ENCODE measurements around the gene ATP5F1D. TPM values are rescaled to one million over a fixed set of nuclear protein-coding genes. Genes with fewer than 3 reads are reported as not detected.

The ATP5F1D gene
- total RNA-seq, 1 experiment from 2014 or later: 37.8 TPM

DNA sequence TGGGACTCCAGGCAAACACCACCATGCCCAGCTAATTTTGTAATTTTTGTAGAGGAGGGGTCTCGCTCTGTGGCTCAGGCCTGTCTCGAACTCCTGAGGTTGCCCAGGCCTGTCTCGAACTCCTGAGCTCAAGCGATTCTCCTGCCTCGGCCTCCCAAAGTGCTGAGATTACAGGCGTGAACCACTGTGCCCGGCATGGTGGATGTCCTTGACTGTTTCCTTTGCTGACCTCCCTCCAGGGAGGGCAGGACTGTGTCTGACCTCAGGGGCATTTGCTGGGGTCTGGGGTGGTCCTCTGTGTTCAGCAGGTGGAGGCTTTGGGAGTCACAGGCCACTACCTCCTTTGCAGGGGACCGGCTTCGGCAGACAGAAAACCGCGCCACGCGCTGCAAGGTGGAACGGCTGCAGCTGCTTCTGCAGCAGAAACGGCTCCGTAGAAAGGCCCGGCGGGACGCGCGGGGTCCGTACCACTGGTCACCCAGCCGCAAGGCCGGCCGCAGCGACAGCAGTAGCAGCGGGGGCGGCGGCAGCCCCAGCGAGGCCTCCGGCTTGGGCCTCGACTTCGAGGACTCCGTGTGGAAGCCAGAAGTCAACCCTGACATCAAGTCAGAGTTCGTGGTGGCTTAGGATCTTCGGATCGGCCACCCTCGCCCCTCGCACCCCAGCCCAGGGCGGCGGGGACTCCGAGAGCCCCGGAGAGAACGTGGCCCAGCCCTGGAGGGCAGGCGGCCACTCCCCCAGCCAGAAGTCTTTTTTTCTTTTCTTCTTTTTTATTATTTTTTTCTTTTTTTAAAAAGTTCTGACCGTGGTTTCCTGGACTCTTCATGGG, 15.3 kb downstream of the ATP5F1D start:
- no peak for DNase-seq (ENCODE audit: extremely low read depth, low read depth)

DNA sequence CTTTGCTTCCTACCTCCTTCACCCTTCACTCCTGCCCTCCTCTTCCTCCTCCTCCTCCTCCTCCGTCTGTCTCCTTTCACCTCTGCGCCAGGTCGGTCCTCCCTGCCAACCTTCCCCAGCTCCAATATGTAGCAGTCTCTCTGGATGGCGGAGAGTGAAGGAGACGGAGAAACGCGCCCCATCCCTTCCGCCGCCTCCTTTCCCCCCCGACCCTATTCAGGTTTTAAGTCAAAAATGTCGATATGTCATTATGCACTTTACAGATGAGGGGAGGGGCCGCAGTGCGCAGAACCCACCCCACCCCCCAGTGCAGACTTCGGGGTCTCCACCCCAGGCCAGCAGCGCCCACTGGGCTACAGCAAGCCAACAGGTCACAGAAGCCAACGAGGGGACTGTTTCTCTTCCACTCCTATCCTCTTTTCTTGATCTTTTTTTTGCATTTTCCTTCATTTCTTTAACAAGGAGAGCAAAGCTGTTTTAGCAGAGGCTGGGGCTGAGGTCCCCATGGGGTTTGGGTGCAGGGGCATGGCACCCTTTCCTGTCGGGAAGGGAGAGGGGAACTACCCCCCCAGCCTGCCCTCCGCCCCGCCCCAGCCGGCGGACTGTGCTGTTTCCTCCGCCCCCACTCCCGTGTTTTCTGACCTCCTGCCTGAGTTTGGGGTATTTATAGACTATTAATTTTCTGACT, 16.1 kb downstream of the ATP5F1D start:
- DNase-seq (ENCODE audit: extremely low read depth, low read depth): no peak

DNA sequence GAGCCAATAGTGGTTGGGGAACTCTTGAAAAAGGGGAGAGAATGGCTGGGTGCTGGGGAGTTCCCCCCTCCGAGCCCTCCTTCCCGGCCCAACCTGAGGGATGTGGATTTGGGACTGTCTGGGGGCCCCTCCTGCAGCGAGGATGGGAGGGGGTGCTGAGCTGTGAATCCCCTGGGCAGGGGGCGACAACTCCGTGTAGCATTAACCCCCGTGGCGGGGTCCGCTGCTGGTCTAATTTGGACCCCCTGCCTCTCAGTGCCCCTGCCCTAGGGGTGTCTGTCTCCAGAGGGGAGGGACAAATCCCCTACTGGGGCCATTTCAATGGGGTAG, 16.6 kb downstream of the ATP5F1D start:
- DNase-seq (ENCODE audit: extremely low read depth, low read depth): no peak

DNA sequence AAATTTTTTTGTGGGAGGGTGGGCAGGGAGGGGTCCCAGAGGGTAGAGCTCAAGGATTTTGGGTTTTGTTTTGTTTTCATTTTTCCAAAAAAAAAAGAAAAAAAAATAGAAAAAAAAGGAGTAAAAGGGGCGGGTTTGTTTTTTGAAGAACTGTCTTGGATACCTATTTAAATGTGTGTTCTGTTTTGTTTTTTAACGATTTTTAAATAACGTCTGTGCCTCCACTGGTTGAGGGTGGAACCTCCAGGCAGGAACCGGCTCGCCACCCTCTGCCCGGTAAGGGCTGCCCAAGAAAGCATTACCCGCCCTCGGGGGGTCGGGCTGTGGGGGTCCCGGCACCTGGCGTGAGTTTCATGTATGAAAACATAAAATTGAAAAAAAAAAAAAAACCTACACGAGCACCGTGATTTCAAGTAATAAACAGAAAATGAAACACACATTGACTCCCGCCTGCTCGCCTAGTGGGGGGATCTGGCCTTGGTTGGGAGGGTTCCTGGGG, 17.2 kb downstream of the ATP5F1D start:
- no peak for DNase-seq (ENCODE audit: extremely low read depth, low read depth)

DNA sequence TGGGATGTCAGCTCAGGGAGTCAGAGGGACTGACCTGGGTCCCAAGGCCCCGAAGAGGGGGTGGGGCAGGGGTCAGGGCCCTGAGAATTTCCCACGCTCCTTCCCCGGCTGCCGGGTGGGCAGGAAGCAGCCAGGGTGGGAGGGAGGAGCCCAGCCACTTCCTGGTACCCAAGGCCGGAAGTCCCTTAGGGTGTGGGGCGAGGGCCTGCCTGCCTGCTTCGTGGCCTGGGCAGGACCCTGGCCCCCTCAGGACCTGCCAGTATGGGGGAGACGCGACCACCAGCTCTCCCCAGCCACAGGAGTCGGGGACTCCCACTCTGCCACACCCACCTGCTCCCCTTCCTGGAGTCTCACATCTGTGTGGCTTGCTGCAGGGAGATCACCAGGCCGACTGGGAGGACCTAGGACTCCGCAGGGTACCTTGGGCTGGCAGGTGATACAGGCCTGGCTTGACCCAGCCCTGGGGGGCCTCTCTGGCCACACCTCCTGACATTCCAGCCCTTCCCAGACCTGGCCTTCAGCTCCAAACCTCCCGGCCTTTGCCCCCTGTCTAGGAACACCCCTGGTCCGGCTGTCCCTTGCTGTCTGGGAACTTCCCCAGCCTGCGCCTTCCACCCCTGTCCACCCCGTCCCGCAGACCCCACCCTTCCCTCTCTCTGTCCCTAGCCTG, 17.8 kb downstream of the ATP5F1D start:
- DNase-seq (ENCODE audit: extremely low read depth, low read depth): peak; percentile 52

DNA sequence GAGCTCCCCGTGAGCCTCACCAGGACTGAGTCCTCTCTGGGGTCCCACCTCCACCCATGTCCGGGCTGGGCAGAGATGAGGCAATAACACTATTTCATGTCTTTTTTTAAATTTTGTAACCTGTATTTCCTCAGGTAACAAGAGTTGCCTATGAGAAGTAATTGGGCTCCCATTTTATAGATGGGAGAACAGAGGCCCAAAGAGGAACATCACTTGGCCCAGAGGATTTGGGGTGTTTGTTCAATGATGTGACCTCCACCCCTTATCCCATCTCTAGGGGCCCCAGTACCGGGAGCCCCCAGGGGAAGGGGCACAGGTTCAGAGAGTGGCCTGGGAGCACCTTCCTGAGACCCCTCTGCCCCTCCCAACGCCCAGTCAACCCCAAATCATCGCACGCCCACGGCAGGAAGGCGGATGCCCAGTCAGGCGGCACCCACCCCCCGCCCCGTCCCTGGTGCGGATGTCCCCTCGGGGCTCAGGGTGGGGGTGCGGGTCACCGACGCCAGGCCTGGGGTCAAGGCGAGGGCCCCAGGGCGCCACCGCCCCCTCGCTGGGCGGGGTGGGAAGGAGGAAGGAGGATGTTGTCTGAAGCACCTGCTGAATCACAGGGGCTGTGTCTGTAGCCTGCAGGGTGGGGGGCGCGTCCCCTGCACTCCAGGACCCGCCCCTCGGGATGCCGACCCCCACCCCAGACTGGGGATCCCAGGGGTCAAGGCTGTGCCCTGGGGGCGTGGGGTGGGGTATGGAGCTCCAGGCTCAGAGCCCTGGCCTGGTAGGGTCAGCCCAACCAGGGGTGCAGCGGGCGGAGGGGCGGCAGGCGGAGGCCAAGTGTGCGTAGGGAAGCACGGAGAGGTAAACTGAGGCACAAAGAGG, 18.6 kb downstream of the ATP5F1D start:
- no peak for DNase-seq (ENCODE audit: extremely low read depth, low read depth)

DNA sequence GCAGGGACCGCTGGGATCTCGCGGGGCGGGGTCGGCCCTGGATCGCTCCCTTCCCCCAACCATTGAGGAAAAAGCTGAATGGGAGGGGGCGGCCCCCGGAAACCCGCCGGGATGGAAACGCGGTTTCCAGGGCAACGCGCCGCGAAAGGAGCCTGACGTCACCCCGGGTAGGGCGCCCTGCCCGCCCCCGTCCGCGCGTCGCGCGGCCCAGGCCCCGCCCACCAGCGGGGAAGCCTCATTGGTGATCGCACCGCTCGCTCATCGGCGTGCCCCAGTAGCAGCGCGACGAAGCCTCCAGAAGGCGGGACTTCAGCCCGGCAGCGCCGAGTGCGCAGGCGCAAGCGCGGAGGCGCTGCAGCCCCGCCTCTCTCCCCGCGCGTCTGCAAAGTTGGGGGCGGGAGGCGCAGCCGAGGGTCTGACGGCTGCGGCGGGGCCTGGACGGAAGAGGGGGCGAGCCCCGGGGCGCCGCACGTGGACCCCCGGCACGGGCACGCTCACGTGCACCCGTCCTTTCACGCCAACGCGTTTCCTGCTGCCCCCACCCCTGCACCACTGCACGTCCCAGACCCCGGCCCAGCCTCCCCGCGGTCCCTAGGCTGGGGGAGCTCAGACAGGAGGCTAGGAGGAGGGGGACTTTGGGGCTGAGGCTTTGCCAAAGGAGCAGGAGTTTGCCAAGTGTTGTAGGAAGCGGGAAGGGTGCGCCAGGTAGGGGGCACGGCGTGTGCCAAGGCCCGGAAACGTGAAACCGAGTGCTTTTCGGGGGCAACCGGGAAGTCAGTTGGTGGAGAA, 19.4 kb downstream of the ATP5F1D start:
- peak; percentile 91 for DNase-seq (ENCODE audit: extremely low read depth, low read depth)

DNA sequence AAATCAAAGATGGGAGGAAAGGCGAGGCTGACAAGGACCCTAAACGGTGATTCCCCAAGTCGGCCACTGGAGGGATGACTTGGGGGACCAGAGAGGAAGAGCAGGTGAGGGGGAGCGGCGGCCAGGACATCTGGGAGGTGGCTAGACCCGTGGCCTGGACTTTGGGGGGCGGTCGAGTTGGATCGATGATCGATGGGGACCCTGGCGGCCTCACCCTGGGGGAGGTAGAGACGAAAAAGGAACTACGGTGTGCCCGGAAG, 19.9 kb downstream of the ATP5F1D start:
- no peak for DNase-seq (ENCODE audit: extremely low read depth, low read depth)

DNA sequence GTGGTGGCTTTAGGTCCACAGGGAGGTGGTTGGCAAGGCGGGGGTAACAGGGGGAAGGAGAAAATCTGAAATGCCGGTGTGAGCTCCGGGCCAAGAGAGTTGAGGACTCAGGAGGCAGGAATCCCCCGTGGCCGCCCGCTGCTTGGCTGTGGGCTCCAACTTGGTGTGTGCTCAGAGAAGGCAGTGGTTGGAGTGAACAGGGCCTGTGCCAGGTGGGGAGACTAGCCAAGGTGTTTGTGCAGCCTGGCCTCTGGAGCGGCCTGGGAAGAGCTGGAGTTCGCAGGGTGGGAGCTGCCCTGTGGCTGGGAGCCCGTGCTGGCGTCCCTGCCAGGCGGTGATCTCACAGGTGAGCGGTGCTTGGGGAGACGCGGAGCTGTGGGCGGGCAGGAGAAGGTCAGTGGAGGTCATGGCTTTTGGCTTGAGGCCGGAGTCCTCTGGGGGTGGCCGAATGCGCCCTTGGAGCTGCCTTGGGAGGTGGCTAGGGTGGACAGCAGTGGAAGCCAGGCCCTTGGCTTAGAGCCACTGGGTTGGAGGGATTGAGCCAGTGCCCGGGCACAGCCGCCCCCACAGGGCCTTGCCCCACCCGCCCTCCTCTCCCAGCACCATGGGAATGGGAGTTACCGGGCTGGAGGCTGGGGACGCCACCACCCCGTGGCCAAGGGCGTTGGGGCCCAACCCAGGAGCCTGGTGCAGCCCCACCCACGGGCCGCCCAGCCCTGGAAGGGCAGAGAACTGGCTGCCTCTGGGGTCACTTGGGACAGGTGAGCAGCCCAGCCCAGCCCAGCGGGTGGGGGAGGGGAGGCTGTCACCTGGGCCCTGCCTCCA, 20.5 kb downstream of the ATP5F1D start:
- DNase-seq (ENCODE audit: extremely low read depth, low read depth): no peak

DNA sequence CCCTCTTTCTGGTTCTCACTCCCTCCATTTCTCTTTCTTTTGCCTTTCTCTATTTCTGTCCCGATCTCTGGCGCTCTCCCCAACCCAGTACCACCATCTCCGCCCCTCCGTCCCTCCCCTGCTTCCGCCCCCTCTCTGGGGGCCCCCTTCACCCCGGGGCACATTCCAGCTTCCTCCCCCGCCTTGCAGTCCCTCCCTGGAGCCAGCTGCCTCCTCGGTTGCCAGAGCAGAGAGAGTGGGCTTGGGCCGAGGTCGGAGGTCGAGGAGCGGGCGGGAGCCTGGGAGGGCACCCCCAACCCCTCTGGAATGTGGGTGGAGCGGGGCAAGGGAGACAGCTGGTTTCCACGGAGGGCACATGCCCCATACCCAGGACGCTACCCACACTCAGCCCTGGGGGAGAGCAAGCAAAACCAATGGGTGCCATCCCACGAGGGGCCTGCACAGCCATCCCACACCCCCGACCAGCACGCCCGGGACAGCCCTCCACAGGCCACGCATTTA, 21.1 kb downstream of the ATP5F1D start:
- DNase-seq (ENCODE audit: extremely low read depth, low read depth): no peak

DNA sequence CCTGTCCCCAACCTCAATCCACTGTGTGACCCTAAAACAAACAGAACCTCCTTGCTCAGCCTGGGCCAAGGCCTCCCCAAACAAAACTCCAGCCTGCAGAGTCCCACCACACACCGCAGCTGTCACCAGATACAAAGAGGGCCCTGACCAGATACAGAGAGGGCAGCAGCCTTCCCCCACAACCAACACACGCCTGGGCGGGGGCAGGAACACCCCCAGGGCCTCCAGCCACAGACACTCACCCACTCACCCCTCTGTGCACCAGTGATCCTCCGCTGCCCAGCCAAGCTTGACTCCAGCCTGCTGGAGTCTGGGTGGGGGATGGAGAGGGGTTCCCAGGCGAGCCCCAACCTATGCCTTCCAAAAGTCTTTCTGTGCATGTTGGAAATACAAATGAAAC, 21.6 kb downstream of the ATP5F1D start:
- DNase-seq (ENCODE audit: extremely low read depth, low read depth): no peak

DNA sequence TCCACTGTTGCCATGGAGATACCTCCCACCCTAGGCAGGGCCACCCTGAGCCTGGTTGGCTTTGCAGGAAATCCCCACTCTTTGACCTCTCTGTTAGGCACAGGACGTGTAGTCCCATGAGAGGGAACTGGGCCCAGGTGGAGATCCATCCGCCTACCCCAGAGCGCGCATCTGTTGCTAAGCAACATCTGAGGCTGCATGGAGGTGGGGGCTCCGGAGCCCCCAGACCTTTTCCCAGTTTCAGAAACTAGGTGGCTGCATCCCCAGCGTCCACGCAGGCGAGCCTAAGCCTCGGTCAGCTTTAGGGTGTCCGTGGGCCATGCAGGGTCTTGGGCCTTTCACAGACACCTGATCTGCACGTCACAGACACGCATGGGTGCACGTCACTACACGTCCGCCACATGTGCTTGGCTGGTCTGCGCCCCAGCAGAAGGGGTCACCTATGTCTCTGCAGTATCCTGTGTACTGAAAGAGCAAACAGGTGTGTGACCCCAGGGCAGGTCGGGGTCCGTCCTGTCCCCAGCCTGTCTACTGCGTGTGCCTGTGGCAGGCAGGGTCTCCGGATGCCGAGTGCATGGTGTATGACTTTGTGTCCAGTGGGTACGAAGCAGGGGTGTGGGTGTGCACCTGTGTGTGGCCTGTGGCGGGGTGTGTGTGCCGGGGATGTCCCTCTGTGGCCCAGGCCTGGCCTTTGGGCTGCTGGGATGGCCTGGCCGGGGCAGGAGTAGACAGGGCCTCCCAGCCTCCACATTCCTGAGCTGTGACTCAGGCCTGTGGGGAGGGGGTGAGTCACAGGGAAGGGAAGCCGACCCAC, 23.5 kb downstream of the ATP5F1D start:
- peak; percentile 80 for DNase-seq (ENCODE audit: extremely low read depth, low read depth)

DNA sequence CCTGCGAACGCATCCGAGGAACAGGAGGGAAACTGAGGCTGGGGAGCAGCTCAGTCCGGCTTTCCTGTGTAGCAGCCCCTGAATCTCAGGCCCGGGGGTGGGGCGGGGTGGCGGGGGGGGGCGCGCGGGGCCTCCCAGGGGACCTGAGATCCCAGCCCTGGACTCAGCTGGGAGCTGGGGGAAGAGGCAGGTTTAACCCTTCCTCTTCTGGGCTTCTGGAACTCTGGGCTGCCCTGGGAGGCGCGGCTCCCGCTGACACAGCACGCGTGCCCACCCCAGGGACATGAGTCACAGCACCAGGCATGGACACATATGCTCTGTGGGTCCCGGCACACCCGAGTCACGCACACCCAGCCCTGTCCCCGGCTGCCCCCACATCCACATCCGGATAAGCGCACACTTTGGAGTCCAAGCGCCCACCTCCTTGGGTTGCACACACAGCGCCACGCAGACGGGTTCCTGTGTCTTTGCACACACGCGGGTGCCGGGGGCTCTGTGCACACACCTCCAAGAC, 24.1 kb downstream of the ATP5F1D start:
- no peak for DNase-seq (ENCODE audit: extremely low read depth, low read depth)

DNA sequence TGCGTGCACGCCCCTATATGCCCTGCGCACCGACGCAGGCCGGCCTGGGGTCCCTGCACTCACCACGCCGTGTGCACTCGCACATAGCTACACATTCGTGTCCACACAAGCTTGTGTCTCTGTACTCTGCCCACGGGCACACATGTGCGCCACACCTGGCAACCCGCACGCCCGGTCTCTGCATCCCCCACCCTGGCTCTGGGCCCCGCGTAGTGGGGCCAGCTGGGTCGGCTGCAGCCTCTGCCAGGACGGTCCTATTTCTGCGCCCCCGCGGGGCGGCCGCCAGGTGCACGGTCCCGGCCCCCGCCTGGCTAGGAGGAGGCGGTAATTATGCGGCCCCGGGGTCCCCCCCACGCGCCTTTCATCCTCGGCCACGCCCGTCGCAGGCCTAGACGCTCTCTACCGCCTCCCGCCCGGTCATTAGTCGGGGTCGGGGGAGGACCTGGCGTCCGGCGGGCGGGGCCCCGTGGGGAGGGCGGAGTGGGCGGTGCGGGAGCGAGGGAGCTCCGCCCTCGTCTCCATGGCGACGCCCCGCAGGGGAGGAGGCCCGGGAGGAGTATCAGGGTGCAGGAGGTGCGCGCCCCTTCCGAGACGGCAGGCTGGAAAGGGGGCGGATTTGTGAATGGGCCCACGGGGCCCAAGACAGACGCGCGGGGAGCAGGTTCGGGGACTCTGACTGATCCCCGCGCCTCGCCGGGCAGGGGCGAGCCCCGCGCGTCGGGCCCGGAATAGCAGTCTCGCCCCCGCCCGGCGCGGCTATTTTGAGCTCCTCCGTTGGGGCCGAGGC, 24.8 kb downstream of the ATP5F1D start:
- DNase-seq (ENCODE audit: extremely low read depth, low read depth): peak; percentile 84

DNA sequence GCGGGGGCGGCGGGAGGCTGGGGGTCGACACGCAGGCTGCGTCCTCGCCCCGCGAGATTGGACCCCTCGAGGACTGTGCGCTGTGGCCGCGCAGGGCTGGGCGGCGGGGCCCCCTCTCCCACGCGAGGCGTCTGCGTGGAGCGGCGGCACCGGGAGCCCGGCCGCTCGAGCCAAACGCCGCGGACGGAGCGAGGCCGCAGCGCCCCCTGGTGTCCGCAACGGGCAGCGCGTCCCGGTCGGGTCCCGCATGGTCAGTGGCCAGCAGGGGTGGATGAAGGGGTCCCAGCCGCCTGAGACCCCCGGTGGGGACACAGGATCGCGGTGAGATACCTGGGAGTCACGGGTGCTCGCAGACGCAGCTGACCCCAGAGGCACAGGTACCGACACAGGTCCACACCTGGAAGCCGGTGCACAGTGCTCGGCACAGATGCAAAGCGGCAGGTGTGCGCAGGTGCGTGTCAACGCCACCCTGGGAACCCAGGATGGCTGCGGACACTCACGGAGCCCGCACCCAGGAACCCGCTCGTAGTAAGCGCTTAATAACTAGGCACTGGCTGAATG, 25.4 kb downstream of the ATP5F1D start:
- DNase-seq (ENCODE audit: extremely low read depth, low read depth): no peak

DNA sequence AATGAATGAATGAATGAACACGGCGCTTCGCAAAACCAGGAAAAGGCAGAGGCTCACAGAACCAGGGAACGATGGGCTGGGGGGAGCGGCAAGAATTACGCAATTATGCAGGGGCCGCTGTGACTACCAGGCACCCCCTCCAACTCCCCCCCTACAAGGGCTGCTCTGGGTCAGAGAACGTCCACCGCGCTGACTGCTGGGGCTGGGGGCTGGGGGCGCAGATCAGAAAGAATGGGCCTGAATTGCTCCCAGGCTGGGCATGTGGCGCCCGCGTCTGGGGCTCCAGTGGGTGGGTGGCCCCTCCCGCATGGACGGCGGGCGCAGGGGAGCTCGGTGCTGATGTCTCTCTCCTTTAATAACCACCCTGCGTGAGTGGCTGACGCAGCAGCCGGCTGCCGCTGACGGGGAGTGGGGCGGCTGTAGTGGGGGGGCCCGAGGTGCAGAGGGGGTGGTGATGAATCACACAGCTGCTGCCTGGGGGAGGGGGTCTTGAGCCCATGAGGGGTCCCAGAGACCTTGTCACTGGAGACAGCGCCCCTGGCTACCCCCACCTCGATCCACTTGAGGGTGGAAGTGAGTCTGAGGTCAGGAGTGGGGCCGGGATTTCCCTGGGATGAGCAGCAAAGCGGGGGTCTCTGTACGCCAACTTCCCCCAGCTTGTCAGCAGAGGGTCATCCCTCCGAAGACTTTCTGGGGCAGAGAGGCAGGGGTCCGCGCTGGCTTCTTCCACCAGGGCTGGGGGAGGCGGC, 26.1 kb downstream of the ATP5F1D start:
- DNase-seq (ENCODE audit: extremely low read depth, low read depth): no peak
